ENCODE data around the gene NEURL1B.

The NEURL1B gene

DNA sequence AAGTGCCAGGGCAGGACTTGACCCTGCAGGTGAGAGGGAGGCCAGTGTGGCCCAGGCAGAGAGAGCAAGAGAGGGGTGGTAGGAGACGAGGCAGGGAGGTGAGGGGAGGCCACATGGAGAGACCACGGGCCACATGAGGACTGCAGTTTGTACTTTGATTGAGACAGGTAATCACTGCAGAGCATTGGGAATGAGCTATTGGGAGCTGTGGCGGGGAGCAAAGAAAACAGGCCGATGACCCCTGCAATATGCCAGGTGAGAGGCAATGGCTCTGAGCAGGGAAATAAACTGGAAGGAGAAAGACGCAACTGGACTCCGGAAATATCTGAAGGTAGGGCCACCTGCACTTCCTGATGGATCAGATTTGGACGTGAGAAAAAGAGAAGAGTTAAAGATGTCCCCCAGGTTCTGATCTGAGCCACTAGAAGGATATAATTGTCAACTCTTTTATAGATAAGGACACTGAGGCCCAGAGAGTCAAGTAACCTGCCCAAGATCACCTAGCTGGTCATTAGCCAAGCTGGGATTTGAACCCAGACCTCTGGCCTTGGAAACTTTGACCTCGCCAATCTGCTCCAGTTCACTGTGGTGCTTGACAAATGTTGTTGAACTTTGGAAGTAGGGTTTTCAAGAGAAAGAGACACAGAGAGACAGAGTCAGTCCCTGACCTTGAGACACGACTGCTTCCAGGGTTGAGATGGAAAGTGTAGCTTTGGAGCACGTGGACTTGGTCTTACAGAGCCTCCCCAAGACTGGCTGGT, 87.6 kb downstream of the NEURL1B start:
- in situ Hi-C loops (cut with MboI; ENCODE audit: low sequenced_read_pairs), result no loop called here

DNA sequence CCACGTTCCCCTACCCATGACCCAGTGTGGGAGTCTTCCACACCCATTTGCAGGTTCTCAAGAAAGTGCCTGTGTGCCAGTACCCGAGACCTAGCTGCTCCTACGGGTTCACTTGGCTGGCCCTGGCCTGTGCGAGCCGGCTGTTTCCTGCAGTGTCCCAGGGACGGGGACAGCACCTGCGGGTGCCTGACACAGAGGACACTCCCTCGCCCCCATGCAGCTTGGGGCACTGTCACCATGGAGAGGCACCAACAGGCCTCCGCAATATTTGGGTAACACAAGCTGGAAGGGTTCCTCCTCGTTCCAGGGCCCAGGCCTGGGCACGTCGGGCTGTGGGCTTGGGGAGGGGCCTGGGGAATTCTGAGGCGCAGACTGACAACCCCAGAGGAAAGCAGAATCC, 88.5 kb downstream of the NEURL1B start:
- in situ Hi-C loops (cut with MboI; ENCODE audit: low sequenced_read_pairs), result no loop called here

DNA sequence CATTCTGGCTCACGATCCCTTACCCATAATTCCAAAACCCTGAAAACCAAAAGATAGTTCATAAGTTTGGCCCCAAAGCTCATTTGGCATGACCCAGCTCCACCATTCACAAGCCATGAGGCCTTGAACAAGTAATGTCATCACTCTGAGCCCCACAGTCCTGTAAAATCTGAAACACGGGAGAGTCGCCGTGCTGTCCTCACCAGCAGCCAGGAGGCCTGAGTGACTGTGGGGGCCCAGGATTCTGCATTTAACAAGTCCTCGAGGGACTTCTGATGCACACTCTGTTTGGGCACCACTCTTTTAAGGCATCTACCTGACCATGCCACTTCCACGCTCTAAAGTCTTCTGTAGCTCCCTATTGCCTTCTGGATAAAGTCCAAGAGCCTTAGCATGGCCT, 89.2 kb downstream of the NEURL1B start:
- in situ Hi-C loops (cut with MboI; ENCODE audit: low sequenced_read_pairs), result no loop called here

DNA sequence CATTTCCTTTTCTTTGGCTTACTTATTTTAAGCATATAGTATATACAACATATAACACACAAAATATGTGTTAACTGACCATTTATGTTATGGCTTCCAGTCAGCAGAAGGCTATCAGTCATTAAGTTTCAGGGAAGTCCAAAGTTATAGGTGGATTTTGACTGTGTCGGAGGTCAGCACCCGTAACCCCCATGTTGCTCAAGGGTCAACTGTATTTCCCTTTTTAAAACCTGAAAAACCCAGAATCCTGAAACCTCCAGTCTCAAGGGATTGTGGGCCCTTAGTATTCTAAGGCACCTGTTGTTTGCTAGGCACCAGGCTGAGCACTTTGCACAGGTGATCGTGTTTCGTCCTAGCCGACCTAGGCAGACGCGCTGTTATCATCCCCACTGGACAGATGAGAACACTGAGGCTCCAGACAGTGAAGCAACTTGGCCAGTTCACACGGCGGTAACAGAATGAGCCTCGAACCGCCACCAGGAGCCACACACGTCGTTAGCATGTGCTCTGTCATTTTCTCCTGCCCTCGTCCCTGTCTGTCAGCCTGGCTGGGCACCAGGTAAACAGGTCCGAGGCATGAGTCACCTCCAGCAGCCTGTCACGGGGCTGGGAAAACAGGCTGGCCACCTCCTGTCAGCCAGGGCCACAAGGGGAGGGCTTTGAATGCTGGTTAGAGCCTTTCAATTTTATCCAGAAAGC, 90.1 kb downstream of the NEURL1B start:
- in situ Hi-C loops (cut with MboI; ENCODE audit: low sequenced_read_pairs), result no loop called here

DNA sequence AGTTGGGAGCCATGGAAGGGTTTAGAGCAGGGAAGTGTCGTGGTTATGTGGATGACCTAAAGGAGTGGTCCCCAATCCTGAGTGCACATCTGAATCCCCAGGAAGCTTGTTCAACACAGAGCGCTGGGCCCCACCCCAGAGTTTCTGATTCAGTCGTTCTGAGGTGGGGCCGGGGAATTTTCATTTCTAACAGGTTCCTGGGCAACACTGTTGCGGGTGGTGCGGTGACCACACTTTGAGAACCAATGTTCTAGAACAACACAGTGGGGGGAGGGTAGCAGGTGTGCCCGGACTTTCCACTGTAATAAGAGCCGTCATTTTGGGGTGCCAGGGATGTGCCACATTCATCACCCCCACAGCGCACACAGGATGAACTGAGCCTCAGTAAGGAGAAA, 90.6 kb downstream of the NEURL1B start:
- in situ Hi-C loops (cut with MboI; ENCODE audit: low sequenced_read_pairs), result no loop called here

DNA sequence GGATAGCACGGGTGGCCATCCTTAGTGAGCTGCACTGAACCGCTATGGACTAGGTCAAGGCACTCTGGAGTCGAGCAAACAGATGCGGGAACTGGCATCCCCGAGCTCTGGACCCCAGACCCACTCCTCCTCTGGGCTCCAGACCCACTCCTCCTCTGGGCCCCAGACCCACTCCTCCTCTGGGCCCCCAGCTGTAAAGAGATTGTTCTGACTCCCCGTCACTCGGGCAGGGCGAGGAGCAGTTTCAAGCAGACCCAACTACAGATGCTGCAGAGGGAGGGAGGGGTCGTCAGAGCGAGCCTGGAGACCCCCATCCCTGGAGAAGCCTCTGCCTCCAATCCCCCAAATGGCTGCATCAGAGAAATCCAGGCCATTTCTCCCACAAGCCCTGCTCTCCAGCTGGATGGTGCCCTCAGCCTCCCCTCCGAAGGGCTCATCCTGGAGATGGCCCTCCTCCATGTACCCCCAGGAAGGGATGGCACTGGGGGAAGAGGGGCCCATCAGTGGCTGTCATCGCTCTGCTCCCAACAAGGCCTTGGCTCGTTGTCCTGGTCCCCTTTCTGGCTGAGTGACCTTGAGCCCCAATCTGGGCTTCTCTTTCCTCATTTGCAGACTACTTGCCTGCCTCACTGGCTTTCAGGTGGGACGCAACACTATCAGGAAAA, 91.3 kb downstream of the NEURL1B start:
- in situ Hi-C loops (cut with MboI; ENCODE audit: low sequenced_read_pairs), result no loop called here

DNA sequence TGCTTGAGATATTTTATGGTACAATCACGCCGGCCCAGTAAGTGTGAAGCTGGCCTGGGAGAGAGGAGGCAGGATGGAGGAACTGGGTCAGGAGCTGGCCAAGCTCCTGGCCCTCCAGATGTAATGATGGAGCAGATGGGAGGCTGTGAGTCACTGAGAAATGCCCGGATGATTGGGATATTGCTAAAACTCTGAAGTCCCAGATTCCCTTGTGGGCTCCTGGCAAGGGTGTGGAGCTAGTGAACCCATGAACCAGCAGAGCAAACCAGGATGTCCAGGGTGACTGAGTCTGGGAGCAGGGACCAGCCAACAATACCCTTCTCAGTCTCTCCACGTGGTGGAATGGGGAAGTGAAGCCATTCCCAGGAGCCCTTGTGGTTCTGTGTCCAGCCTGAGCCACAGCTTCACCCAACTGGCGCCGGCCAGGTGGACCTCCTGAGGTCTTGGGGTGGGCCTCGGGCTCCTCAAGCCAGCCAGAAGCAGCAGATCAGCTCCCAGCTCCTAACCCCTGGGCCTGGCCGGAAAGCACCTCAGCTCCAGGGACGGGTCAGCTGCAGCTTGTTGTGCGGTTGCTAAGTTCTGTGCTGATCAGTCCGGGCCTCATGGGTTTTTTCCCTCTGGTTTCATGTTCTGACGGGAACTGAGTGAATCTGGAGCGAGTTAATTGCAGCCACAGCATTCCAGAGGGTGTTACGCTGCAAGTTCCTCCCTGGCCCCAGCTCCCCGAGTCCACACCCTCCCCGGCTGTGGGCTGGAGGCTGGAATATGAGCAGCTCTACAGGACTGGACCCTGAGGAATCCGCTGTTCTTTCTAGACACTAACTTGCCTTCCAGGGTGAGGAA, 92.3 kb downstream of the NEURL1B start:
- in situ Hi-C loops (cut with MboI; ENCODE audit: low sequenced_read_pairs), result no loop called here

DNA sequence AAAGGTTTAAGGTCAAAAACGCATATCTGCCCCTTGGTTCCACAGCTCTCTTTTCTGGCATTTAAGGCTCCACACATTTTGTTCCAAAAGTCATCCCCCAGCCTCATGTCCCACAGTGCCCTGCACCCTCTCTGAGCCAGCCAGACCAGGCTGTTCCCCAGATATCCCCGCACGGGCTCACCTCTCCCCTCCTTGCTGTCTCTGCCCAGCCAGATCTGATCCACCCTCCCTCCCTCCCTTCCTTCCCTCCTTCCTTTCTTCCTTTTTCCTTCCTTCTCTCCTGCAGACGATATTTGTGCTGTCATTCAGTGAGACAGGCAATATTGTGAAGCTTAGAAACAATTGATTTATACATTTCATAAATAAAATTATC, 92.9 kb downstream of the NEURL1B start:
- in situ Hi-C loops (cut with MboI; ENCODE audit: low sequenced_read_pairs), result no loop called here

DNA sequence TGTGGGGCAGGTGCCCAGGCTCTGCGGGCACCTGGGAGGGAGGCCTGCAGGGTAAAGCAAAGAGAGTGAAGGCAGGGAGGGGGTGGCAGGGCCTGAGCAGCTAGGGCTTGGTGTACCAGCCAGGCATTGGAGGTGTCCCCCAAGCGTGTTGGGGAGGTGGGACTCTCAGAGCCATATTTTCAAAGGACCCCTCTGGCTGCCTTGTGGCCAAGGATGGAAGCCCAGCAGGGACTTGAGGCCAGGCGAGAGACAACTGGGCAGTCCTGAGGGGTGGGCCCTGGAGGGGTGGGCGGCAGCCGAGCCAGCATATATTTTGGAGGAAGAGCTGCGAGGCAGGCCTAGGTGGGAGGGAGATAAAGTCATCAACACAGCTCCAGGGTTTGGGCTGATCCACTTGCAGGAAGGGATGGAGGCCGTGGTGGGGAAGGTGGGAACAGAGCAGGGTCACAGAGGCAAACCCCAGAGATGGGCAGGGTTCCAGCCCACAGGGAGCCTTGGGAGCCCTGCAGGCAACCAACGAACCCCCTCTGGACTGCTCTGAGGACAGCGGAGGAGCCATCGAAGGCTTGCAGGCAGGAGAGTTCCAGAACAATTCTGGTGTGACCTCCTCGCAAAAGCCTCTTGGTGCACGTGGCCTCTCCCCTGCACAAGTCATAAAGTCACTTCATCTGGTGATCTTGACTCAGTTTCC, 94.2 kb downstream of the NEURL1B start:
- in situ Hi-C loops (cut with MboI; ENCODE audit: low sequenced_read_pairs), result no loop called here

DNA sequence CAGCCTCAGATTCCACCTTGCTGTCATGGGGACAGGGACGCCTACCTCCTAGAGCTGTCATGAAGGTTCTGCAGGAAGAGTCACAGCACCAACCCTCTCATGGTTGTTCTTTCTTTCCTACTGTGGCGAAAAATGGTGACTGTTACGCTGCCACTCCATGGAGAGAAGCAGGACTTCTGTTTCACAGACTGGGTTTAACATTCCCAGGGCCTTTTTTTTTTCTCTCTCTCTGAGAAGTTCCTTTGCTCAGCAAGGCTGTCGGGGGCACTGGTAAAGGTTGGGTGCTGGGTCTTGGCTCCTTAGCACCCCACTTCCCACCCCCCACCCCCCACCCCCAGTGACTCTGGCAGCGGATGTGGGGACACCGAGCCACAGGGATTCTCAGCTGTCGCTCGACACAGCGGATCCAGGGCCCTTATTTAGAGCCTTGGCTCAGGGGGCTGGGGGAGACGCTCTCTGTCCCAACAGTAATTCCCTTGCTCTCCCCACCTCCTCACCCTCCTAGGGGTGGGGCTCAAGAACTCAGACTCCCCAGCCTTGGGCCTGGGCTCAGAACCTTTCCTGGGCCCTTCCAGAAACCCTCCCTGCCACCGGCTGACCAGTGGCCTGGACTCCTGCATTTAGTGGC, 95.6 kb downstream of the NEURL1B start:
- in situ Hi-C loops (cut with MboI; ENCODE audit: low sequenced_read_pairs), result no loop called here

DNA sequence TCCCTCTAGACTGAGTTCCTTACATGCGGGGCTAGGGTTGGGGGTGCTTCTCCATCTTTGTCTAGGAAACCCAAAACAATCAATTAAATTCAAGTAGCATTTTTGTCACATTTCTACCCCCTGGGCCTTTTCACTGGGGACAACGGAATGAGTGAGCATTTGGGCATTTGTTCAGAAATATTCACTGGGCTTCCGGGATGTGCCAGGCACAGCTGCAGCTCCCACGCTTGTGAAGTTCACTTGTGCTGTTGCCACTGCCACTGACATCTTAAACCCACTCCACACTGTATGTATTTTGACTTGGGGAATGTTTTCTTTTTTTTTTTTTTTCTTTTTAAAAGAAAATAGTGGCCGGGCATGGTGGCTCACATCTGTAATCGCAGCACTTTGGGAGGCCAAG, 98.3 kb downstream of the NEURL1B start:
- in situ Hi-C loops (cut with MboI; ENCODE audit: low sequenced_read_pairs), result no loop called here

DNA sequence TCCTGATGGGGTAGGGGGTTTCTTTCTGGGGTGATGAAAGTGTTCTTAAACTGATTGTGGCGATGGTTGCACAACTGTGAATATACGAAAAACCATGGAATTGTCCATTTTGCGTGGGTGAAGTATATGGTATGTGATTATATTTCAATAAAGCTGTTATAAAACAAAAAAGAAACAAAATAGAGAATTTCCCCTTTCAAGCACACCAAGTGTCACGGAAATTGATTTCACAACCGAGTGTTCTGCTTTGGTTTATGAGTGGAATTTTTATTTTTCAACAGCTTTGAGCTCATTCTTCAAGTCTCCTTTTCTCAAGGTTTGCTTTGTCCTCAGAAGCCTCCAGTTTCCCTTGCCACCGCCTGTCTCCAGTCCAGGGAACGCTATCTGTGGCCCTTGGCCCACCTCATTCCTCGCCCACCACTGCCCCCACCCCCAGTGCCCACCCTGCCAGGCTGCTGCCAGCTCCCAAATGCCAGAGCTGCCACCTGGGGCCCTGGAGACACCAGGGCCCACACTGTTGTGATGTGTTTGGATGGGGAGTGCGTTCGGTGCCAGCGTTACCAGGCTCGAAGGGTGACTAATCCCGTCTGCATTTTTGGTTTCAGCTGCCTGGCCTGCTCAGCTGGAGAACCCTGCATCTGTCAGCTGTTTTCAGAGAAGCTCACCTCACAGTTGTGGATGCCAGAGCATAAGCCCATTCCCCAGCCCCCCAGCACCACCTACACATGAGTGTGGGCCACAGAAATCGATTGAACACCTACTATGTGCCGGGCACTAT, 99.6 kb downstream of the NEURL1B start:
- in situ Hi-C loops (cut with MboI; ENCODE audit: low sequenced_read_pairs), result no loop called here

Data from HL-60/S4 treated with retinoic acid at 250 ng/mL for 4 days and 3 days (cell line).